ENCODE measurements around the gene MARF1. TPM values are rescaled to one million over a fixed set of nuclear protein-coding genes. Genes with fewer than 3 reads are reported as not detected.

Gene MARF1
- polyA plus RNA-seq, 1 donor (not counting 4 experiments of a cell fraction or from before 2014, with no cell fraction given): 12.5 TPM

DNA sequence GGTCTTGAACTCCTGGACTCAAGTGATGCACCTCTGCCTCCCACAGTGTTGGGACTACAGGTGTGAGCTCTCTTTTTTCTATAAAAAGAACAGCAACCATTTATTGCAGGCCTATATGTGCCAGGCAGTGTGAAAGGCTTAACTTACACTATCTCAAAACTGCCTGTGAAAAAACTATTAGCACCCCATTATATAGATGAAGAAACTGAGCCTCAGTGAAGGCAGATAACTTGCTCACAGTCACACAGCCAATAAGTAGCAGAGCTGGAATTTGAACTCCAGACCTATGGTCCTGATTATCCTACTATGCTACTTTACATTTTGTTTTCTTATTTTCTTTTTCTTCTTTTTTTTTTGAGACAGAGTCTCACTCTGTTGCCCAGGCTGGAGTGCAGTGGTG, 22.2 kb upstream of the MARF1 start:
- TF ChIP-seq, protein P1, sequence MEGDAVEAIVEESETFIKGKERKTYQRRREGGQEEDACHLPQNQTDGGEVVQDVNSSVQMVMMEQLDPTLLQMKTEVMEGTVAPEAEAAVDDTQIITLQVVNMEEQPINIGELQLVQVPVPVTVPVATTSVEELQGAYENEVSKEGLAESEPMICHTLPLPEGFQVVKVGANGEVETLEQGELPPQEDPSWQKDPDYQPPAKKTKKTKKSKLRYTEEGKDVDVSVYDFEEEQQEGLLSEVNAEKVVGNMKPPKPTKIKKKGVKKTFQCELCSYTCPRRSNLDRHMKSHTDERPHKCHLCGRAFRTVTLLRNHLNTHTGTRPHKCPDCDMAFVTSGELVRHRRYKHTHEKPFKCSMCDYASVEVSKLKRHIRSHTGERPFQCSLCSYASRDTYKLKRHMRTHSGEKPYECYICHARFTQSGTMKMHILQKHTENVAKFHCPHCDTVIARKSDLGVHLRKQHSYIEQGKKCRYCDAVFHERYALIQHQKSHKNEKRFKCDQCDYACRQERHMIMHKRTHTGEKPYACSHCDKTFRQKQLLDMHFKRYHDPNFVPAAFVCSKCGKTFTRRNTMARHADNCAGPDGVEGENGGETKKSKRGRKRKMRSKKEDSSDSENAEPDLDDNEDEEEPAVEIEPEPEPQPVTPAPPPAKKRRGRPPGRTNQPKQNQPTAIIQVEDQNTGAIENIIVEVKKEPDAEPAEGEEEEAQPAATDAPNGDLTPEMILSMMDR (optimal IDR thresholded peaks at IDR 0.05 in 1 of 3, IDR thresholded peaks at IDR 0.05 in 1 of 3, conservative IDR thresholded peaks at IDR 0.05 in 1 of 3; ENCODE audit: extremely low read depth in 1 of 3, insufficient read depth in 2 of 3, low read length in 3 of 3): no peak
- no peak for TF ChIP-seq EZH2 (IDR thresholded peaks at IDR 0.05; ENCODE audit: low read length)
- Histone ChIP-seq H3K27ac (ENCODE audit: control insufficient read depth, insufficient read depth, low read length) (no peak overlapping the region), H3K4me3 (ENCODE audit: control insufficient read depth in 2 of 3, extremely low read depth in 1 of 3, insufficient read depth in 2 of 3, low read depth in 1 of 3, low read length in 3 of 3) (no peak overlapping the region), H3K4me2 (ENCODE audit: control insufficient read depth, extremely low read depth, insufficient read depth, low read depth, low read length) (no peak overlapping the region), H3K9ac (ENCODE audit: control insufficient read depth, extremely low read depth, insufficient read depth, low read length) (no peak overlapping the region), H2AFZ (ENCODE audit: control insufficient read depth, low read length) (no peak overlapping the region), H3K9me3 (ENCODE audit: control insufficient read depth, low read depth, low read length) (no peaks in the 10 kb centered on the region), H3K4me1 (ENCODE audit: control insufficient read depth, extremely low read depth, insufficient read depth, low read length) (peaks cover 4% of the 10 kb centered on the region), H3K27me3 (ENCODE audit: control insufficient read depth, extremely low read depth, insufficient read depth, low read length) (no peaks in the 10 kb centered on the region), H3K9me1 (ENCODE audit: control insufficient read depth, extremely low read depth, insufficient read depth, low read length) (no peaks in the 10 kb centered on the region), H3K79me2 (ENCODE audit: control insufficient read depth, insufficient read depth, low read length) (peaks cover 35% of the 10 kb centered on the region), H4K20me1 (ENCODE audit: control insufficient read depth, extremely low read depth, insufficient read depth, low read length) (peaks cover 5% of the 10 kb centered on the region), H3K36me3 (ENCODE audit: control insufficient read depth in 2 of 2, extremely low read depth in 1 of 2, insufficient read depth in 2 of 2, low read length in 2 of 2) (peaks cover 28 to 32% of the 10 kb centered on the region in 2 experiments)
- dilution Hi-C loops (cut with MboI; ENCODE audit: extremely low pct_ligation_motif_present, low sequenced_read_pairs): no loop called here
- no peak for DNase-seq (ENCODE audit: low read depth, low spot score)
- FAIRE-seq: no peak

DNA sequence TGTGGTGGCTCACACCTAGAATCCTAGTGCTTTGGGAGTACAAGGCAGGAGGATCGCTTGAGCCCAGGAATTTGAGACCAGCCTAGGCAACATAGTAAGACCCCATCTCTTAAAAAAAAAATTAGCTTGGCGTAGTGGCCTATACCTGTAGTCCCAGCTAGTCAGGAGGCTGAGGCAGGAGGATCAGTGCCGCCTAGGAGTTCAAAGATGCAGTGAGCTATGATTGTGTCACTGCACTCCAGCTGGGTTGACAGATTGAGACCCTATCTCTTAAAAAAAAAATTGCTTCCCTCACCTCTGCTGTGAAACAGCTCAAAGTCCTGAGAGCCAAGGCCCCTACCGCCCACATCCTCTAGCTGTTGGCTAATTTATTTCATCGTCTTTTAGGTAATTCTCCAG, 17.2 kb upstream of the MARF1 start:
- peaks cover 76% of the 10 kb centered on the region for H3K79me2 ChIP-seq (ENCODE audit: control insufficient read depth, insufficient read depth, low read length)
- no peaks in the 10 kb centered on the region for H3K4me1 ChIP-seq (ENCODE audit: control insufficient read depth, extremely low read depth, insufficient read depth, low read length)
- TF ChIP-seq, protein P1 (optimal IDR thresholded peaks at IDR 0.05 in 1 of 3, IDR thresholded peaks at IDR 0.05 in 1 of 3, conservative IDR thresholded peaks at IDR 0.05 in 1 of 3; ENCODE audit: extremely low read depth in 1 of 3, insufficient read depth in 2 of 3, low read length in 3 of 3): no peak
- no peak for TF ChIP-seq EZH2 (IDR thresholded peaks at IDR 0.05; ENCODE audit: low read length)
- no peaks in the 10 kb centered on the region for H3K9me1 ChIP-seq (ENCODE audit: control insufficient read depth, extremely low read depth, insufficient read depth, low read length)
- FAIRE-seq (no peak), DNase-seq (ENCODE audit: low read depth, low spot score) (no peak)
- peaks cover 5% of the 10 kb centered on the region for H4K20me1 ChIP-seq (ENCODE audit: control insufficient read depth, extremely low read depth, insufficient read depth, low read length)
- no peak overlapping the region for H3K4me3 ChIP-seq (ENCODE audit: control insufficient read depth in 2 of 3, extremely low read depth in 1 of 3, insufficient read depth in 2 of 3, low read depth in 1 of 3, low read length in 3 of 3)
- H3K27ac ChIP-seq (ENCODE audit: control insufficient read depth, insufficient read depth, low read length): no peak overlapping the region
- dilution Hi-C loops (cut with MboI; ENCODE audit: extremely low pct_ligation_motif_present, low sequenced_read_pairs): no loop called here
- no peak overlapping the region for H2AFZ ChIP-seq (ENCODE audit: control insufficient read depth, low read length)
- H3K27me3 ChIP-seq (ENCODE audit: control insufficient read depth, extremely low read depth, insufficient read depth, low read length): no peaks in the 10 kb centered on the region
- no peak overlapping the region for H3K9ac ChIP-seq (ENCODE audit: control insufficient read depth, extremely low read depth, insufficient read depth, low read length)
- H3K4me2 ChIP-seq (ENCODE audit: control insufficient read depth, extremely low read depth, insufficient read depth, low read depth, low read length): no peak overlapping the region
- H3K9me3 ChIP-seq (ENCODE audit: control insufficient read depth, low read depth, low read length): no peaks in the 10 kb centered on the region
- H3K36me3 ChIP-seq (ENCODE audit: control insufficient read depth in 2 of 2, extremely low read depth in 1 of 2, insufficient read depth in 2 of 2, low read length in 2 of 2): peaks cover 17 to 23% of the 10 kb centered on the region in 2 experiments
